ENCODE results near the gene SPON2.
A peak's percentile ranks its signal among the peaks of the same experiment; 100 is the strongest.

Gene SPON2

GRCh38 chr4:1172228-1172851 lies at the start of gene SPON2:
SPON2 (minus strand) TSS chr4:1172583.
- peak within 1 kb of the TSS in 1 of 2 donors; percentile 9 for H3K9ac ChIP-seq (ENCODE audit: low read length in 2 of 2)
- H3K36me3 ChIP-seq (ENCODE audit: control insufficient read depth in 2 of 2, insufficient read depth in 2 of 2, low read length in 2 of 2) = no peaks in the 10 kb centered on the region
- peaks cover 64% of the 10 kb centered on the region for H3K4me1 ChIP-seq (ENCODE audit: control insufficient read depth, insufficient read depth, low read length)
- H3K4me3 ChIP-seq (ENCODE audit: low read length in 2 of 2) = peak within 1 kb of the TSS; percentile 40 to 68
- peaks cover 10 to 30% of the 10 kb centered on the region in 2 donors for H3K27me3 ChIP-seq (ENCODE audit: control insufficient read depth in 1 of 2, insufficient read depth in 2 of 2, low read length in 2 of 2)
- no peaks in the 10 kb centered on the region for H3K9me3 ChIP-seq (ENCODE audit: control insufficient read depth in 2 of 2, low read length in 2 of 2)
- H3K27ac ChIP-seq (ENCODE audit: low read length) = no peak within 1 kb of the TSS

GRCh38 chr4:1221155-1221870 lies 48.9 kb upstream of the SPON2 start:
- Histone ChIP-seq H3K27me3 (ENCODE audit: control insufficient read depth in 1 of 2, insufficient read depth in 2 of 2, low read length in 2 of 2) (no peaks in the 10 kb centered on the region), H3K4me3 (ENCODE audit: low read length in 2 of 2) (no peak overlapping the region), H3K4me1 (ENCODE audit: control insufficient read depth, insufficient read depth, low read length) (peaks cover 8% of the 10 kb centered on the region), H3K27ac (ENCODE audit: low read length) (no peak overlapping the region), H3K36me3 (ENCODE audit: control insufficient read depth in 2 of 2, insufficient read depth in 2 of 2, low read length in 2 of 2) (peaks cover 19 to 36% of the 10 kb centered on the region in 2 donors), H3K9me3 (ENCODE audit: control insufficient read depth in 2 of 2, low read length in 2 of 2) (no peaks in the 10 kb centered on the region), H3K9ac (ENCODE audit: low read length in 2 of 2) (no peak overlapping the region)

GRCh38 chr4:1220566-1220965 lies 48.2 kb upstream of the SPON2 start:
- no peaks in the 10 kb centered on the region for H3K9me3 ChIP-seq (ENCODE audit: control insufficient read depth in 2 of 2, low read length in 2 of 2)
- H3K27ac ChIP-seq (ENCODE audit: low read length) = no peak overlapping the region
- H3K9ac ChIP-seq (ENCODE audit: low read length in 2 of 2) = no peak overlapping the region
- peaks cover 6% of the 10 kb centered on the region for H3K4me1 ChIP-seq (ENCODE audit: control insufficient read depth, insufficient read depth, low read length)
- H3K36me3 ChIP-seq (ENCODE audit: control insufficient read depth in 2 of 2, insufficient read depth in 2 of 2, low read length in 2 of 2) = peaks cover 24 to 40% of the 10 kb centered on the region in 2 donors
- no peaks in the 10 kb centered on the region for H3K27me3 ChIP-seq (ENCODE audit: control insufficient read depth in 1 of 2, insufficient read depth in 2 of 2, low read length in 2 of 2)
- H3K4me3 ChIP-seq (ENCODE audit: low read length in 2 of 2) = no peak overlapping the region

GRCh38 chr4:1219566-1219950 lies 47.2 kb upstream of the SPON2 start:
- Histone ChIP-seq H3K9me3 (ENCODE audit: control insufficient read depth in 2 of 2, low read length in 2 of 2) (no peaks in the 10 kb centered on the region), H3K4me3 (ENCODE audit: low read length in 2 of 2) (no peak overlapping the region), H3K9ac (ENCODE audit: low read length in 2 of 2) (no peak overlapping the region), H3K36me3 (ENCODE audit: control insufficient read depth in 2 of 2, insufficient read depth in 2 of 2, low read length in 2 of 2) (peaks cover 23 to 39% of the 10 kb centered on the region in 2 donors), H3K27ac (ENCODE audit: low read length) (no peak overlapping the region), H3K27me3 (ENCODE audit: control insufficient read depth in 1 of 2, insufficient read depth in 2 of 2, low read length in 2 of 2) (no peaks in the 10 kb centered on the region), H3K4me1 (ENCODE audit: control insufficient read depth, insufficient read depth, low read length) (peaks cover 12% of the 10 kb centered on the region)

GRCh38 chr4:1218634-1219565 lies 46.5 kb upstream of the SPON2 start:
- no peak overlapping the region for H3K27ac ChIP-seq (ENCODE audit: low read length)
- H3K36me3 ChIP-seq (ENCODE audit: control insufficient read depth in 2 of 2, insufficient read depth in 2 of 2, low read length in 2 of 2) = peaks cover 16 to 37% of the 10 kb centered on the region in 2 donors
- peaks cover 12% of the 10 kb centered on the region for H3K4me1 ChIP-seq (ENCODE audit: control insufficient read depth, insufficient read depth, low read length)
- no peaks in the 10 kb centered on the region for H3K9me3 ChIP-seq (ENCODE audit: control insufficient read depth in 2 of 2, low read length in 2 of 2)
- no peak overlapping the region for H3K4me3 ChIP-seq (ENCODE audit: low read length in 2 of 2)
- H3K27me3 ChIP-seq (ENCODE audit: control insufficient read depth in 1 of 2, insufficient read depth in 2 of 2, low read length in 2 of 2) = no peaks in the 10 kb centered on the region
- no peak overlapping the region for H3K9ac ChIP-seq (ENCODE audit: low read length in 2 of 2)

GRCh38 chr4:1217366-1217765 lies 45.0 kb upstream of the SPON2 start:
- Histone ChIP-seq H3K4me1 (ENCODE audit: control insufficient read depth, insufficient read depth, low read length) (peaks cover 16% of the 10 kb centered on the region), H3K36me3 (ENCODE audit: control insufficient read depth in 2 of 2, insufficient read depth in 2 of 2, low read length in 2 of 2) (peaks cover 13 to 43% of the 10 kb centered on the region in 2 donors), H3K9me3 (ENCODE audit: control insufficient read depth in 2 of 2, low read length in 2 of 2) (no peaks in the 10 kb centered on the region), H3K27me3 (ENCODE audit: control insufficient read depth in 1 of 2, insufficient read depth in 2 of 2, low read length in 2 of 2) (no peaks in the 10 kb centered on the region), H3K27ac (ENCODE audit: low read length) (no peak overlapping the region), H3K4me3 (ENCODE audit: low read length in 2 of 2) (no peak overlapping the region), H3K9ac (ENCODE audit: low read length in 2 of 2) (no peak overlapping the region)

- H3K4me3 ChIP-seq (ENCODE audit: low read length in 2 of 2) = no peak overlapping the region
Observed at GRCh38 chr4:1216869-1217294, 44.5 kb upstream of the SPON2 start.

GRCh38 chr4:1216076-1216614 lies 43.8 kb upstream of the SPON2 start:
- no peak overlapping the region for H3K4me3 ChIP-seq (ENCODE audit: low read length in 2 of 2)
- no peaks in the 10 kb centered on the region for H3K27me3 ChIP-seq (ENCODE audit: control insufficient read depth in 1 of 2, insufficient read depth in 2 of 2, low read length in 2 of 2)
- no peak overlapping the region for H3K9ac ChIP-seq (ENCODE audit: low read length in 2 of 2)
- H3K36me3 ChIP-seq (ENCODE audit: control insufficient read depth in 2 of 2, insufficient read depth in 2 of 2, low read length in 2 of 2) = peaks cover 13 to 40% of the 10 kb centered on the region in 2 donors
- H3K9me3 ChIP-seq (ENCODE audit: control insufficient read depth in 2 of 2, low read length in 2 of 2) = no peaks in the 10 kb centered on the region
- no peak overlapping the region for H3K27ac ChIP-seq (ENCODE audit: low read length)
- peaks cover 27% of the 10 kb centered on the region for H3K4me1 ChIP-seq (ENCODE audit: control insufficient read depth, insufficient read depth, low read length)

More at GRCh38 chr4:1216869-1217294, 44.5 kb upstream of the SPON2 start:
- no peak overlapping the region for H3K9ac ChIP-seq (ENCODE audit: low read length in 2 of 2)
- no peak overlapping the region for H3K27ac ChIP-seq (ENCODE audit: low read length)
- H3K9me3 ChIP-seq (ENCODE audit: control insufficient read depth in 2 of 2, low read length in 2 of 2) = no peaks in the 10 kb centered on the region
- H3K4me1 ChIP-seq (ENCODE audit: control insufficient read depth, insufficient read depth, low read length) = peaks cover 21% of the 10 kb centered on the region
- H3K36me3 ChIP-seq (ENCODE audit: control insufficient read depth in 2 of 2, insufficient read depth in 2 of 2, low read length in 2 of 2) = peaks cover 13 to 43% of the 10 kb centered on the region in 2 donors
- no peaks in the 10 kb centered on the region for H3K27me3 ChIP-seq (ENCODE audit: control insufficient read depth in 1 of 2, insufficient read depth in 2 of 2, low read length in 2 of 2)

- H3K27me3 ChIP-seq (ENCODE audit: control insufficient read depth in 1 of 2, insufficient read depth in 2 of 2, low read length in 2 of 2) = no peaks in the 10 kb centered on the region
- no peaks in the 10 kb centered on the region for H3K9me3 ChIP-seq (ENCODE audit: control insufficient read depth in 2 of 2, low read length in 2 of 2)
- no peak overlapping the region for H3K9ac ChIP-seq (ENCODE audit: low read length in 2 of 2)
- H3K27ac ChIP-seq (ENCODE audit: low read length) = no peak overlapping the region
- peaks cover 35% of the 10 kb centered on the region for H3K4me1 ChIP-seq (ENCODE audit: control insufficient read depth, insufficient read depth, low read length)
- H3K36me3 ChIP-seq (ENCODE audit: control insufficient read depth in 2 of 2, insufficient read depth in 2 of 2, low read length in 2 of 2) = peaks cover 13 to 40% of the 10 kb centered on the region in 2 donors
- no peak overlapping the region for H3K4me3 ChIP-seq (ENCODE audit: low read length in 2 of 2)
Observed at GRCh38 chr4:1215141-1216075, 43.0 kb upstream of the SPON2 start.

Measured in stomach smooth muscle (tissue), 2 donors.